Spleen (tissue), 11 donors: Measurements from ENCODE around the gene RPS19BP1. TPM values are rescaled to one million over a fixed set of nuclear protein-coding genes. Genes with fewer than 3 reads are reported as not detected.

ENCODE experiments used
- DNase-seq: peaks from one replicate; pipeline ENCODE4 v3.0.0-alpha.2; 2020
- H3K27ac ChIP-seq, 8 donors: fragments of 200-600 bp; sonication (generic) in 7 of 8; 1 replicate in 4 of 8; 2 replicates in 4 of 8; pipeline versions ENCODE4 v1.5.0 to v1.8.0; 2016 to 2021; ENCODE audit warnings: inconsistent platforms in 4 of 8, mild to moderate bottlenecking in 4 of 8, moderate library complexity in 1 of 8
- H3K27me3 ChIP-seq, 7 donors: fragments of 200-600 bp; sonication (generic) in 6 of 7; replicated peaks in 1 of 7; 1 replicate in 4 of 7; 2 replicates in 3 of 7; pipeline versions ENCODE4 v1.5.0 to v1.8.0; 2016 to 2021; ENCODE audit warnings: inconsistent platforms in 3 of 7, mild to moderate bottlenecking in 1 of 7
- H3K36me3 ChIP-seq, 6 donors: fragments of 200-600 bp; sonication (generic) in 5 of 6; 1 replicate in 4 of 6; 2 replicates in 2 of 6; pipeline versions ENCODE4 v1.5.0 to v1.8.0; 2016 to 2021; ENCODE audit warnings: inconsistent platforms in 2 of 6
- H3K4me1 ChIP-seq, 6 donors: fragments of 200-600 bp; sonication (generic) in 5 of 6; 1 replicate in 3 of 6; 2 replicates in 3 of 6; pipeline versions ENCODE4 v1.5.0 to v1.8.0; 2016 to 2021; ENCODE audit warnings: inconsistent platforms in 3 of 6
- H3K4me3 ChIP-seq, 8 donors: fragments of 200-600 bp; sonication (generic) in 7 of 8; 1 replicate in 4 of 8; 2 replicates in 4 of 8; pipeline versions ENCODE4 v1.5.0 to v1.8.0; 2016 to 2021; ENCODE audit warnings: inconsistent platforms in 4 of 8, mild to moderate bottlenecking in 4 of 8, moderate library complexity in 2 of 8
- H3K9me3 ChIP-seq, 8 donors: fragments of 200-600 bp; sonication (generic) in 7 of 8; 1 replicate in 4 of 8; 2 replicates in 4 of 8; pipeline versions ENCODE4 v1.5.0 to v1.8.0; 2016 to 2021; ENCODE audit warnings: inconsistent platforms in 4 of 8
- CTCF ChIP-seq, 11 experiments: fragments of 200-600 bp in 7 of 11; fragments of 450-650 bp in 4 of 11; sonication (generic) in 4 of 11; IDR thresholded peaks in 8 of 11; conservative IDR thresholded peaks in 3 of 11; 1 replicate in 7 of 11; 2 replicates in 4 of 11; pipeline versions ENCODE4 v1.4.0 to v1.8.0; 2016 to 2021; ENCODE audit warnings: antibody characterized with exemption in 11 of 11, inconsistent platforms in 4 of 11, mild to moderate bottlenecking in 1 of 11
- POLR2A ChIP-seq, 3 donors: fragments of 450-650 bp; IDR thresholded peaks; one replicate each; pipeline ENCODE4 v1.5.1; 2017; ENCODE audit warnings: antibody characterized with exemption in 3 of 3, mild to moderate bottlenecking in 1 of 3
- POLR2AphosphoS5 ChIP-seq, 3 donors: sonication (generic); formaldehyde crosslinking; IDR thresholded peaks; one replicate each; pipeline ENCODE4 v1.5.1; 2017; ENCODE audit warnings: antibody characterized with exemption in 3 of 3
- WGBS, 5 donors: extraction: QIAGEN DNeasy Blood & Tissue Kit in 3 of 5; methylation state at CpG; one replicate each; pipeline versions ENCODE4 v1.1.5 to v1.1.7; 2013 to 2018; 5-methylcytosine and 5-hydroxymethylcytosine counted together
- intact Hi-C: fragments of 100-400 bp; cut with DNase I; formaldehyde crosslinking; loops from one replicate; pipeline ENCODE4 v1.15.0; 2023; ENCODE audit warnings: low total_unique reads
- polyA plus RNA-seq, 3 donors: library from polyadenylated mRNA; stranded (reverse); fragments of 200-250 nt; gene quantifications; one replicate each; pipeline ENCODE4 v1.2.1, GENCODE V29; 2013
- total RNA-seq, 7 donors: library from RNA; depleted of rRNA in 3 of 7; stranded (reverse); fragments of >200 nt in 3 of 7; fragmentation: NEBNext Ultra II Directional in 4 of 7; extraction: Animal tissue kit (Norgen Biotek cat#: 25700) in 4 of 7; gene quantifications; one replicate each; pipeline versions ENCODE4 v1.1.0 to v1.2.1, GENCODE V29; 2016 to 2021
- donor health status: healthy with polysubstance abuse.
- donor health status: DM: no; HTN: no; CAD: no; lungs with moderate emphysema.
- donor health status: DM: no; HTN: no; CAD: no.
- donor health status: Bipolar disorder and iron deficiency.
- donor health status: healthy.
- donor health status: DM: no; HTN: no; CAD: no.
- donor health status: DM: yes; HTN: yes; CAD: no.

RPS19BP1 gene
- total and polyA plus RNA-seq, 10 donors, result 55.8 to 210 (median 96.6) TPM

- H3K4me3 ChIP-seq, result no peak overlapping the region
- H3K27ac ChIP-seq, result no peak overlapping the region
- intact Hi-C loops, result no loop called here
- WGBS, 5 donors, result 47 to 82% (median 61%) methylated on average over 5 of the region's 5 CpGs
- peaks cover 0 to 61% (median 0%) of the 10 kb centered on the region in 7 donors for H3K27me3 ChIP-seq
- no peaks in the 10 kb centered on the region for H3K36me3 ChIP-seq
- peaks cover 0 to 11% (median 3%) of the 10 kb centered on the region in 6 donors for H3K4me1 ChIP-seq
- DNase-seq, result no peak
- H3K9me3 ChIP-seq, result no peaks in the 10 kb centered on the region
- TF ChIP-seq POLR2AphosphoS5 (IDR thresholded peaks at IDR 0.05) (no peak), CTCF (IDR thresholded peaks at IDR 0.05 in 8 of 11, conservative IDR thresholded peaks at IDR 0.05 in 3 of 11) (no peak), POLR2A (IDR thresholded peaks at IDR 0.05) (no peak)
Observed at GRCh38 chr22:39580006-39580441, 47.5 kb upstream of the RPS19BP1 start.

- WGBS, 5 donors, result 89 to 92% (median 91%) methylated on average over 7 of the region's 7 CpGs
Observed at GRCh38 chr22:39577900-39578299, 45.4 kb upstream of the RPS19BP1 start.

GRCh38 chr22:39577366-39577765 lies 44.8 kb upstream of the RPS19BP1 start:
- Histone ChIP-seq H3K27me3 (peaks cover 0 to 51% (median 0%) of the 10 kb centered on the region in 7 donors), H3K4me3 (no peak overlapping the region), H3K4me1 (peaks cover 0 to 11% (median 3%) of the 10 kb centered on the region in 6 donors), H3K36me3 (no peaks in the 10 kb centered on the region), H3K27ac (no peak overlapping the region), H3K9me3 (no peaks in the 10 kb centered on the region)
- TF ChIP-seq POLR2AphosphoS5 (IDR thresholded peaks at IDR 0.05), result no peak
- TF ChIP-seq CTCF (IDR thresholded peaks at IDR 0.05 in 8 of 11, conservative IDR thresholded peaks at IDR 0.05 in 3 of 11), result no peak
- no peak for TF ChIP-seq POLR2A (IDR thresholded peaks at IDR 0.05)
- no peak for DNase-seq
- WGBS, 5 donors, result 65 to 83% (median 68%) methylated on average over 19 to 21 of the region's 21 CpGs
- intact Hi-C loops, result no loop called here

More at GRCh38 chr22:39577900-39578299, 45.4 kb upstream of the RPS19BP1 start:
- peaks cover 0 to 49% (median 0%) of the 10 kb centered on the region in 7 donors for H3K27me3 ChIP-seq
- TF ChIP-seq POLR2A (IDR thresholded peaks at IDR 0.05) (no peak), CTCF (IDR thresholded peaks at IDR 0.05 in 8 of 11, conservative IDR thresholded peaks at IDR 0.05 in 3 of 11) (no peak), POLR2AphosphoS5 (IDR thresholded peaks at IDR 0.05) (no peak)
- H3K27ac ChIP-seq, result no peak overlapping the region
- no peak for DNase-seq
- H3K4me3 ChIP-seq, result no peak overlapping the region
- H3K4me1 ChIP-seq, result peaks cover 0 to 11% (median 3%) of the 10 kb centered on the region in 6 donors
- intact Hi-C loops, result no loop called here
- no peaks in the 10 kb centered on the region for H3K9me3 ChIP-seq
- H3K36me3 ChIP-seq, result no peaks in the 10 kb centered on the region

- Histone ChIP-seq H3K4me1 (peaks cover 0 to 11% (median 3%) of the 10 kb centered on the region in 6 donors), H3K36me3 (no peaks in the 10 kb centered on the region), H3K27ac (no peak overlapping the region), H3K4me3 (no peak overlapping the region), H3K27me3 (peaks cover 0 to 62% (median 0%) of the 10 kb centered on the region in 7 donors), H3K9me3 (no peaks in the 10 kb centered on the region)
- 79 to 89% (median 87%) methylated on average over 4 of the region's 4 CpGs for whole genome bisulfite sequencing, 5 donors
- no peak for DNase-seq
- TF ChIP-seq CTCF (IDR thresholded peaks at IDR 0.05 in 8 of 11, conservative IDR thresholded peaks at IDR 0.05 in 3 of 11) (no peak), POLR2AphosphoS5 (IDR thresholded peaks at IDR 0.05) (no peak), POLR2A (IDR thresholded peaks at IDR 0.05) (no peak)
- intact Hi-C loops, result no loop called here
Observed at GRCh38 chr22:39576027-39576426, 43.5 kb upstream of the RPS19BP1 start.
